ENCODE data around the gene CDKAL1. TPM values are rescaled to one million over a fixed set of nuclear protein-coding genes. Genes with fewer than 3 reads are reported as not detected.

CDKAL1 gene
- total and polyA plus RNA-seq, 8 donors: 3.4 to 36.7 (median 10.4) TPM

GRCh38 chr6:21138336-21139069 lies 604.2 kb downstream of the CDKAL1 start:
- WGBS, 5 donors: 70 to 83% (median 76%) methylated on average over 8 of the region's 8 CpGs
- intact Hi-C loops (cut with DNase I; ENCODE audit: low total_unique reads): no loop called here
- Histone ChIP-seq H3K4me3 (no peak overlapping the region), H3K27me3 (no peaks in the 10 kb centered on the region), H3K4me1 (peaks cover 0 to 12% (median 4%) of the 10 kb centered on the region in 4 donors), H3K27ac (no peak overlapping the region), H3K36me3 (no peaks in the 10 kb centered on the region), H3K9me3 (no peaks in the 10 kb centered on the region)
- DNase-seq: peak in 1 of 2 donors; percentile 49
- no peak for TF ChIP-seq EP300 (IDR thresholded peaks at IDR 0.05)
- TF ChIP-seq POLR2A (IDR thresholded peaks at IDR 0.05): no peak
- no peak for TF ChIP-seq CTCF (IDR thresholded peaks at IDR 0.05)
- TF ChIP-seq POLR2AphosphoS5 (IDR thresholded peaks at IDR 0.05): no peak

DNA sequence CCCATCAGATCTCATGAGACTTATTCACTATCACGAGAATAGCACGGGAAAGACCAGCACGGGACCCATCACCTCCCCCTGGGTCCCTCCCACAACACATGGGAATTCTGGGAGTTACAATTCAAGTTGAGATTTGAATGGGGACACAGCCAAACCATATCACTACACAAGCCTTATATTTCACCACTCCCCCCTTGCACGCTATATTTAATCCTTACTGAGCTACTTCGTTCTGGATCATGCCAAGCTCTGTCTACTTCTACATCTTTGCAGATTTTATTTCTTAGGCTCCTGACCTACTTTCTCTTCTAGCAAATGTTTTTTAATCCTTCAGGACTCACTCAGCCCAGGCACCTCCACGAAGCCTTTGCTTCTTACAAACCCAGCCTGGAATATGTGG lies 606.7 kb downstream of the CDKAL1 start:
- Histone ChIP-seq H3K36me3 (no peaks in the 10 kb centered on the region), H3K4me3 (no peak overlapping the region), H3K27ac (no peak overlapping the region), H3K4me1 (peaks cover 0 to 7% (median 0%) of the 10 kb centered on the region in 4 donors), H3K27me3 (no peaks in the 10 kb centered on the region), H3K9me3 (no peaks in the 10 kb centered on the region)
- no peak for DNase-seq
- TF ChIP-seq EP300 (IDR thresholded peaks at IDR 0.05) (no peak), POLR2A (IDR thresholded peaks at IDR 0.05) (no peak), POLR2AphosphoS5 (IDR thresholded peaks at IDR 0.05) (no peak), CTCF (IDR thresholded peaks at IDR 0.05) (no peak)
- WGBS, 5 donors: 94 to 98% (median 97%) methylated on average over 6 of the region's 6 CpGs
- intact Hi-C loops (cut with DNase I; ENCODE audit: low total_unique reads): no loop called here

DNA sequence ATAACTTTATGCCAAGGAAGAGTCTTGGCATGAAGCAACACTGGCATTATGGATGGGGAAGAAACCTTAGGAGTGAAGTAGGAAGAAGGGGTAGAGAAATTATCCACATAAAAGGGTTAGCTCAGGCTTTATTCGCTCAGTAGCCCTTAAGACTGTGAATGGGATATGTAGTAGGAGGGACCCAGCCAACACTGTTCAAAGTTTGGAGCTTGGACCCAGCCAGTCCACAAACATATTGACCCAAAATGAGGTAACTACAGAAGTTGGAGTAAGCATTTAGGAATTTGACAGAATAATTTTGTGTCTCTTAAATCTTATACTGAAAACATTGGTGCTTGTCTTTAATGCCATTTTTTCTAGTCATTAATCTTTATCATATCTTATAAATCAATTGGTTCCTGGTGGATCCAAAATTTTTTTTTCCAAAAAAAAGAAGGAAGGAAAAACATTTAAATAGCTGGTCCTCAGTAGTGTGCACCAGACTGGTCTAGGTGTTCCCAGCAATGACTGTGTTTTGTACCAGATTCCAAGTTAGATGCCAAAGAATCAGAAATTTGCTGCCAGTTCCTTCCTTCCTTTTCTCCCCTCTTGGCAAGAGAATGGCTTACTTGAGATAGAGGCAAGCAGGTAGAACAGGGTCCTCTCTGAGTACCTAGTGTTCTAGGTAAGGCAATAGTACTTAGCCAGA lies 607.5 kb downstream of the CDKAL1 start:
- Histone ChIP-seq H3K9me3 (no peaks in the 10 kb centered on the region), H3K27me3 (no peaks in the 10 kb centered on the region), H3K4me1 (peaks cover 0 to 7% (median 0%) of the 10 kb centered on the region in 4 donors), H3K36me3 (no peaks in the 10 kb centered on the region), H3K27ac (no peak overlapping the region), H3K4me3 (no peak overlapping the region)
- DNase-seq: no peak
- 92 to 100% (median 96%) methylated on average over 1 of the region's 1 CpG for WGBS, 5 donors
- intact Hi-C loops (cut with DNase I; ENCODE audit: low total_unique reads): no loop called here
- TF ChIP-seq EP300 (IDR thresholded peaks at IDR 0.05) (no peak), POLR2AphosphoS5 (IDR thresholded peaks at IDR 0.05) (no peak), CTCF (IDR thresholded peaks at IDR 0.05) (no peak), POLR2A (IDR thresholded peaks at IDR 0.05) (no peak)

- 72 to 75% (median 73%) methylated on average over 3 of the region's 3 CpGs for WGBS, 5 donors
- DNase-seq: no peak
- Histone ChIP-seq H3K36me3 (no peaks in the 10 kb centered on the region), H3K9me3 (no peaks in the 10 kb centered on the region), H3K4me3 (no peak overlapping the region), H3K4me1 (peaks cover 0 to 7% (median 0%) of the 10 kb centered on the region in 4 donors), H3K27me3 (no peaks in the 10 kb centered on the region), H3K27ac (no peak overlapping the region)
- TF ChIP-seq EP300 (IDR thresholded peaks at IDR 0.05): no peak
- no peak for TF ChIP-seq POLR2AphosphoS5 (IDR thresholded peaks at IDR 0.05)
- TF ChIP-seq POLR2A (IDR thresholded peaks at IDR 0.05): no peak
- no peak for TF ChIP-seq CTCF (IDR thresholded peaks at IDR 0.05)
- intact Hi-C loops (cut with DNase I; ENCODE audit: low total_unique reads): no loop called here
These were observed 608.5 kb downstream of the CDKAL1 start for GRCh38 chr6:21142741-21143140.
